AG09309 (cell line): ENCODE measurements around the gene SLC2A8.

Experiments used
- DNase-seq: peaks from one replicate; pipeline ENCODE4 v3.0.0-alpha.2; 2010; ENCODE audit warnings: low read depth
- H3K4me3 ChIP-seq: 2 replicates; pipeline ENCODE4 v1.5.1; 2011; ENCODE audit warnings: mild to moderate bottlenecking, low read depth, low read length, moderate library complexity; ENCODE audit not compliant: control insufficient read depth
- CTCF ChIP-seq: IDR thresholded peaks from 2 replicates; pipeline ENCODE4 v1.5.1; 2011; ENCODE audit warnings: mild to moderate bottlenecking, low read depth, low read length, inconsistent platforms; ENCODE audit not compliant: insufficient read depth, control insufficient read depth; ENCODE audit errors: missing control alignments

Gene SLC2A8

GRCh38 chr9:127437497-127438264 lies 40.7 kb downstream of the SLC2A8 start:
- no peak for DNase-seq
- H3K4me3 ChIP-seq = no peak overlapping the region
- TF ChIP-seq CTCF = peak; percentile 4

- TF ChIP-seq CTCF = no peak
Observed at GRCh38 chr9:127438394-127438793, 41.4 kb downstream of the SLC2A8 start.

GRCh38 chr9:127444283-127444920 lies 47.4 kb downstream of the SLC2A8 start:
- TF ChIP-seq CTCF = no peak
- no peak overlapping the region for H3K4me3 ChIP-seq
- no peak for DNase-seq

More at GRCh38 chr9:127438394-127438793, 41.4 kb downstream of the SLC2A8 start:
- no peak overlapping the region for H3K4me3 ChIP-seq
- no peak for DNase-seq

- no peak for DNase-seq
- no peak for TF ChIP-seq CTCF
- H3K4me3 ChIP-seq = no peak overlapping the region
Observed at GRCh38 chr9:127444921-127445850, 48.2 kb downstream of the SLC2A8 start.

GRCh38 chr9:127445851-127446712 lies 49.1 kb downstream of the SLC2A8 start:
- TF ChIP-seq CTCF = no peak
- H3K4me3 ChIP-seq = no peak overlapping the region
- DNase-seq = no peak

GRCh38 chr9:127446713-127447415 lies 49.9 kb downstream of the SLC2A8 start:
- H3K4me3 ChIP-seq = no peak overlapping the region
- DNase-seq = no peak
- no peak for TF ChIP-seq CTCF
